Glutamatergic neuron (in vitro differentiated cells): ENCODE measurements around the gene CIAO3. TPM values are rescaled to one million over a fixed set of nuclear protein-coding genes. Genes with fewer than 3 reads are reported as not detected.

Source experiments
- DNase-seq: peaks from one replicate; pipeline ENCODE4 v3.0.0; 2022
- H3K27ac Mint-ChIP-seq: one replicate; pipeline ENCODE4 v1.8.0; 2020; ENCODE audit warnings: mild to moderate bottlenecking, mixed read lengths, inconsistent platforms; ENCODE audit not compliant: unreplicated experiment
- H3K27me3 Mint-ChIP-seq: one replicate; pipeline ENCODE4 v1.8.0; 2020; ENCODE audit warnings: mild to moderate bottlenecking, moderate library complexity, mixed read lengths, inconsistent platforms; ENCODE audit not compliant: unreplicated experiment
- H3K36me3 Mint-ChIP-seq: one replicate; pipeline ENCODE4 v1.8.0; 2020; ENCODE audit warnings: mild to moderate bottlenecking, mixed read lengths, inconsistent platforms; ENCODE audit not compliant: unreplicated experiment
- H3K4me1 Mint-ChIP-seq: one replicate; pipeline ENCODE4 v1.8.0; 2020; ENCODE audit warnings: mild to moderate bottlenecking, low read depth, mixed read lengths, inconsistent platforms; ENCODE audit not compliant: unreplicated experiment
- H3K4me3 Mint-ChIP-seq: one replicate; pipeline ENCODE4 v1.8.0; 2020; ENCODE audit warnings: mild to moderate bottlenecking, mixed read lengths, inconsistent platforms; ENCODE audit not compliant: unreplicated experiment
- H3K9me3 Mint-ChIP-seq: one replicate; pipeline ENCODE4 v1.8.0; 2020; ENCODE audit warnings: mild to moderate bottlenecking, moderate library complexity, mixed read lengths, inconsistent platforms; ENCODE audit not compliant: unreplicated experiment
- CTCF ChIP-seq: fragments of 200-600 bp; sonication (generic); IDR thresholded peaks from one replicate; pipeline ENCODE4 v1.5.0; 2021; ENCODE audit not compliant: partially characterized antibody, unreplicated experiment
- total RNA-seq: library from RNA; stranded (reverse); fragmentation: NEBNext Ultra II Directional; extraction: Animal tissue kit (Norgen Biotek cat#: 25700); gene quantifications from one replicate; pipeline ENCODE4 v1.2.1, GENCODE V29; 2021; ENCODE audit not compliant: unreplicated experiment

Gene CIAO3
- total RNA-seq, 1 donor from 2014 or later: 49.5 TPM

- no peak for TF ChIP-seq CTCF
- Mint-ChIP-seq H3K4me3 (peak overlapping the region; percentile 85), H3K4me1 (peaks cover 14% of the 10 kb centered on the region), H3K27ac (peak overlapping the region; percentile 99), H3K36me3 (no peaks in the 10 kb centered on the region), H3K27me3 (peaks cover 15% of the 10 kb centered on the region), H3K9me3 (peaks cover 10% of the 10 kb centered on the region)
- DNase-seq: no peak
These were observed 20.9 kb downstream of the CIAO3 start for GRCh38 chr16:719815-720446.

- H3K4me1 Mint-ChIP-seq: peaks cover 14% of the 10 kb centered on the region
- H3K4me3 Mint-ChIP-seq: peak overlapping the region; percentile 81
- peak overlapping the region; percentile 99 for H3K27ac Mint-ChIP-seq
- no peak for DNase-seq
- peaks cover 15% of the 10 kb centered on the region for H3K27me3 Mint-ChIP-seq
- H3K36me3 Mint-ChIP-seq: no peaks in the 10 kb centered on the region
- no peak for TF ChIP-seq CTCF
- peaks cover 11% of the 10 kb centered on the region for H3K9me3 Mint-ChIP-seq
These were observed 21.9 kb downstream of the CIAO3 start for GRCh38 chr16:718922-719321.

- Mint-ChIP-seq H3K9me3 (peaks cover 14% of the 10 kb centered on the region), H3K4me1 (peaks cover 14% of the 10 kb centered on the region), H3K36me3 (no peaks in the 10 kb centered on the region), H3K4me3 (peak overlapping the region; percentile 81), H3K27me3 (peaks cover 18% of the 10 kb centered on the region), H3K27ac (peak overlapping the region; percentile 99)
- no peak for DNase-seq
- TF ChIP-seq CTCF: no peak
These were observed 22.4 kb downstream of the CIAO3 start for GRCh38 chr16:718389-718788.

GRCh38 chr16:717450-718245 is 23.1 kb downstream of the CIAO3 start:
- H3K4me3 Mint-ChIP-seq: peak overlapping the region; percentile 64
- no peak for TF ChIP-seq CTCF
- H3K9me3 Mint-ChIP-seq: peaks cover 18% of the 10 kb centered on the region
- peak overlapping the region; percentile 64 for H3K27ac Mint-ChIP-seq
- H3K36me3 Mint-ChIP-seq: no peaks in the 10 kb centered on the region
- peaks cover 15% of the 10 kb centered on the region for H3K4me1 Mint-ChIP-seq
- H3K27me3 Mint-ChIP-seq: peaks cover 22% of the 10 kb centered on the region
- no peak for DNase-seq
